SK-N-SH (cell line): ENCODE results near the gene SNX15. TPM values are rescaled to one million over a fixed set of nuclear protein-coding genes. Genes with fewer than 3 reads are reported as not detected.

ENCODE experiments used
- CTCF ChIA-PET: fragments of 300-600, 350-600 bp; formaldehyde crosslinking; extraction: SDS; loops from one replicate; lab custom pipeline; 2021; lab: Yijun Ruan, JAX
- POLR2A ChIA-PET: fragments of 350-600 bp; sonication (Branson Sonifier 250); formaldehyde crosslinking; extraction: SDS; loops from one replicate; lab custom pipeline; 2020; ENCODE audit warnings: antibody characterized with exemption, inconsistent platforms; lab: Yijun Ruan, JAX
- DNase-seq: peaks from one replicate; pipeline ENCODE4 v3.0.0; 2012
- H2AFZ ChIP-seq: fragments of 200-600 bp; sonication (generic); 2 replicates; pipeline ENCODE4 v1.8.1; 2016; ENCODE audit warnings: antibody characterized with exemption, mild to moderate bottlenecking, low read depth
- H3F3A ChIP-seq: fragments of 200-600 bp; sonication (generic); replicated peaks from 2 replicates; pipeline ENCODE3; 2016; ENCODE audit warnings: antibody characterized with exemption, mild to moderate bottlenecking; ENCODE audit not compliant: insufficient read depth
- H3K27ac ChIP-seq, 2 experiments: fragments of 200-500 bp in 1 of 2; fragments of 200-600 bp in 1 of 2; sonication (Bioruptor generic) in 1 of 2; sonication (generic), shearing (Covaris generic) in 1 of 2; 2 replicates each; pipeline versions ENCODE4 v1.5.1 to v1.6.1; 2014 to 2016; ENCODE audit warnings: low read depth in 2 of 2, inconsistent platforms in 1 of 2, low read length in 1 of 2, mild to moderate bottlenecking in 1 of 2, mixed read lengths in 1 of 2
- H3K27me3 ChIP-seq: fragments of 200-600 bp; sonication (generic), shearing (Covaris generic); 2 replicates; pipeline ENCODE4 v1.6.1; 2016; ENCODE audit warnings: mixed run types; ENCODE audit not compliant: insufficient read depth
- H3K36me3 ChIP-seq, 2 experiments: fragments of 200-500 bp in 1 of 2; fragments of 200-600 bp in 1 of 2; sonication (Bioruptor generic) in 1 of 2; sonication (generic) in 1 of 2; replicated peaks in 1 of 2; 2 replicates each; pipeline versions ENCODE3 to v1.5.1; 2014 to 2016; ENCODE audit warnings: low read length in 1 of 2, mild to moderate bottlenecking in 1 of 2; ENCODE audit not compliant: insufficient read depth in 2 of 2, control insufficient read depth in 1 of 2
- H3K4me1 ChIP-seq, 2 experiments: fragments of 200-500 bp in 1 of 2; fragments of 200-600 bp in 1 of 2; sonication (Bioruptor generic) in 1 of 2; sonication (generic), shearing (Covaris generic) in 1 of 2; 2 replicates each; pipeline versions ENCODE4 v1.5.1 to v1.6.1; 2014 to 2016; ENCODE audit warnings: low read depth in 1 of 2, low read length in 1 of 2, mixed run types in 1 of 2; ENCODE audit not compliant: insufficient read depth in 2 of 2, control insufficient read depth in 1 of 2
- H3K4me2 ChIP-seq: fragments of 200-600 bp; sonication (generic), shearing (Covaris generic); 2 replicates; pipeline ENCODE4 v1.6.1; 2017; ENCODE audit warnings: mixed run types
- H3K4me3 ChIP-seq, 2 experiments: fragments of 200-500 bp in 1 of 2; fragments of 200-600 bp in 1 of 2; sonication (Bioruptor generic) in 1 of 2; sonication (generic), shearing (Covaris generic) in 1 of 2; 2 replicates each; pipeline versions ENCODE4 v1.5.1 to v1.8.1; 2014 to 2016; ENCODE audit warnings: low read depth in 2 of 2, inconsistent platforms in 1 of 2, low read length in 1 of 2, mild to moderate bottlenecking in 1 of 2, mixed read lengths in 1 of 2, moderate library complexity in 1 of 2
- H3K79me2 ChIP-seq: fragments of 200-600 bp; sonication (generic); 2 replicates; pipeline ENCODE4 v1.8.1; 2017; ENCODE audit warnings: mild to moderate bottlenecking; ENCODE audit not compliant: insufficient read depth
- H3K9ac ChIP-seq: fragments of 200-600 bp; sonication (generic); 2 replicates; pipeline ENCODE4 v1.6.1; 2017; ENCODE audit warnings: mixed run types
- H3K9me2 ChIP-seq: fragments of 200-600 bp; sonication (generic); 2 replicates; pipeline ENCODE4 v1.6.1; 2017; ENCODE audit warnings: mixed run types
- H3K9me3 ChIP-seq: fragments of 200-600 bp; sonication (generic); 2 replicates; pipeline ENCODE4 v1.6.1; 2017; ENCODE audit warnings: mixed run types, mild to moderate bottlenecking, moderate library complexity
- H4K20me1 ChIP-seq: fragments of 200-600 bp; sonication (generic); 2 replicates; pipeline ENCODE4 v1.6.1; 2017; ENCODE audit warnings: mild to moderate bottlenecking, mixed run types; ENCODE audit not compliant: insufficient read depth
- EP300 ChIP-seq, 2 experiments: IDR thresholded peaks; 2 replicates each; pipeline versions ENCODE4 v1.4.0 to v1.6.1; 2012; ENCODE audit warnings: borderline replicate concordance in 1 of 2, low read depth in 1 of 2, low read length in 1 of 2
- FOSL2 ChIP-seq: IDR thresholded peaks from 2 replicates; pipeline ENCODE4 v1.4.0; 2012; ENCODE audit warnings: low read depth, mild to moderate bottlenecking, moderate library complexity, borderline replicate concordance
- FOXM1 ChIP-seq: IDR thresholded peaks from 2 replicates; pipeline ENCODE4 v1.4.0; 2012; ENCODE audit warnings: low read depth, mild to moderate bottlenecking
- GABPA ChIP-seq: IDR thresholded peaks from 2 replicates; pipeline ENCODE4 v1.4.0; 2012; ENCODE audit warnings: low read depth, mild to moderate bottlenecking
- MEF2A ChIP-seq: IDR thresholded peaks from 2 replicates; pipeline ENCODE4 v1.4.0; 2012; ENCODE audit warnings: low read depth, borderline replicate concordance
- MXI1 ChIP-seq: IDR thresholded peaks from 2 replicates; pipeline ENCODE4 v1.6.1; 2012; ENCODE audit warnings: mild to moderate bottlenecking, low read depth, low read length, improper control_type of control experiment
- NFIC ChIP-seq: IDR thresholded peaks from 2 replicates; pipeline ENCODE4 v1.4.0; 2012; ENCODE audit warnings: borderline replicate concordance
- NRF1 ChIP-seq: IDR thresholded peaks from 2 replicates; pipeline ENCODE4 v1.6.1; 2012; ENCODE audit warnings: low read depth, mild to moderate bottlenecking, low read length
- POLR2AphosphoS5 ChIP-seq: IDR thresholded peaks from 2 replicates; pipeline ENCODE4 v1.6.1; 2012; ENCODE audit warnings: low read depth, low read length
- RXRA ChIP-seq: IDR thresholded peaks from 2 replicates; pipeline ENCODE4 v1.4.0; 2012; ENCODE audit warnings: low read depth, mild to moderate bottlenecking, borderline replicate concordance
- SIN3A ChIP-seq: IDR thresholded peaks from 2 replicates; pipeline ENCODE4 v1.6.1; 2012; ENCODE audit warnings: low read depth, mild to moderate bottlenecking, low read length, moderate library complexity, borderline replicate concordance
- SMC3 ChIP-seq: IDR thresholded peaks from 2 replicates; pipeline ENCODE4 v1.6.1; 2012; ENCODE audit warnings: low read depth, low read length, improper control_type of control experiment
- YY1 ChIP-seq: IDR thresholded peaks from 2 replicates; pipeline ENCODE4 v1.4.0; 2012; ENCODE audit warnings: low read depth, mild to moderate bottlenecking
- WGBS: methylation state at CpG from one replicate; pipeline ENCODE4 v1.1.6; 2017; ENCODE audit warnings: low lambda C conversion rate; 5-methylcytosine and 5-hydroxymethylcytosine counted together
- polyA plus RNA-seq, 3 experiments: library from polyadenylated mRNA; depleted of rRNA; stranded (reverse); fragments of >200 nt; gene quantifications; 2 replicates each; pipeline ENCODE4 v1.2.3, GENCODE V29; 2012
- TF ChIP-seq, protein P1 (sequence below): IDR thresholded peaks from 2 replicates; pipeline ENCODE4; 2012
- TF ChIP-seq, protein P2 (sequence below): IDR thresholded peaks from 2 replicates; pipeline ENCODE4 v1.6.1; 2012; ENCODE audit warnings: mild to moderate bottlenecking, low read depth, low read length, moderate library complexity
- TF ChIP-seq, protein P3 (sequence below): IDR thresholded peaks from 2 replicates; pipeline ENCODE4 v1.4.0; 2012; ENCODE audit warnings: low read depth
- TF ChIP-seq, protein P4 (sequence below): fragments of 150-350 bp; IDR thresholded peaks from 2 replicates; pipeline ENCODE4 v1.6.1; 2017; ENCODE audit warnings: antibody characterized with exemption, low read length, low read depth, borderline replicate concordance

SNX15 gene
- polyA plus RNA-seq, 1 of the 3 experiments (the other 2 are of a cell fraction), result 17.2 TPM

DNA sequence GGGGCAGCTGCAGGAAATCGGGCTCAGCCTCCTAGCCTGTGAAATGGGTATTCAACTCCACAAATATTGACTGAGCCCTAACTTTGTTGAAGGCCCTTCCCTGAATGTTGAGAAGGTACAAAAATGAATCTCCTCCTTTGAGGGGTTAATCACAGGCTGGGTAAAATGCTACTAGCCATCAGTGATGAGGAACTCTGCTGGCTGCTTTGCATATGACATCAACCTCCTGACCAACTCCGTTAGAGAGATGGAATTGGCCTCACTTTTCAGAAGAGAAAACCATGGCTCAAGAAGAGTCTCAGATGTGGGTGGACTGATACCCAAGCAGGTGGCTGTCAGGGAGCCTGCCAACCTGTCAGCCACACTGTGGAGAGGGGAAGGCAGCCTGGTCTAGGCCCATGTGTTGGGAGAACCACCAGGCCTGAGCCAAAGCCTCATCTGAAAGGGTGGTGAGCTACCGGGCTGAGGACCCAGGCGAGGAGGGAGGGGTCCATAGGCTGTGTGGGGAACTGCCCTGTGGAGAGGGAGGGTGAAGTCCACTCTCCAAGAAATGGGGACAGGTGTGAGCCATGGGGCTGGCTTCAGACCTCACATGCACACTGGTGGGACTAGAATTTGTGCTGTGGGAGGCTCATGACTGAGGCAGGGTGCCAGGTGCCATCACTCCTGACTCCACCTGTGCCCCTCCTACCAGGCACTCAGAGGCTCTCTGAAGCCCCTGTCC, 44.8 kb downstream of the SNX15 start:
- Histone ChIP-seq H3K27me3 (no peaks in the 10 kb centered on the region), H3K79me2 (no peaks in the 10 kb centered on the region), H3F3A (peaks cover 2% of the 10 kb centered on the region), H3K4me3 (no peak overlapping the region), H3K36me3 (no peaks in the 10 kb centered on the region), H3K4me2 (no peak overlapping the region), H3K9ac (no peak overlapping the region), H3K4me1 (no peaks in the 10 kb centered on the region), H4K20me1 (no peaks in the 10 kb centered on the region; the same call in 1 of the 2 replicates), H3K9me3 (no peaks in the 10 kb centered on the region), H2AFZ (no peak overlapping the region), H3K9me2 (no peaks in the 10 kb centered on the region), H3K27ac (no peak overlapping the region)
- 68% methylated on average over 2 of the region's 4 CpGs for WGBS
- DNase-seq, result no peak
- no peak for TF ChIP-seq EP300 (IDR thresholded peaks at IDR 0.05; ENCODE audit: borderline replicate concordance in 1 of 2, low read depth in 1 of 2, low read length in 1 of 2)
- TF ChIP-seq NFIC, result no peak
- TF ChIP-seq, protein P1, sequence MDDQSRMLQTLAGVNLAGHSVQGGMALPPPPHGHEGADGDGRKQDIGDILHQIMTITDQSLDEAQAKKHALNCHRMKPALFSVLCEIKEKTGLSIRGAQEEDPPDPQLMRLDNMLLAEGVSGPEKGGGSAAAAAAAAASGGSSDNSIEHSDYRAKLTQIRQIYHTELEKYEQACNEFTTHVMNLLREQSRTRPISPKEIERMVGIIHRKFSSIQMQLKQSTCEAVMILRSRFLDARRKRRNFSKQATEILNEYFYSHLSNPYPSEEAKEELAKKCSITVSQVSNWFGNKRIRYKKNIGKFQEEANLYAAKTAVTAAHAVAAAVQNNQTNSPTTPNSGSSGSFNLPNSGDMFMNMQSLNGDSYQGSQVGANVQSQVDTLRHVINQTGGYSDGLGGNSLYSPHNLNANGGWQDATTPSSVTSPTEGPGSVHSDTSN, result no peak
- TF ChIP-seq FOSL2, result no peak
- TF ChIP-seq, protein P2, sequence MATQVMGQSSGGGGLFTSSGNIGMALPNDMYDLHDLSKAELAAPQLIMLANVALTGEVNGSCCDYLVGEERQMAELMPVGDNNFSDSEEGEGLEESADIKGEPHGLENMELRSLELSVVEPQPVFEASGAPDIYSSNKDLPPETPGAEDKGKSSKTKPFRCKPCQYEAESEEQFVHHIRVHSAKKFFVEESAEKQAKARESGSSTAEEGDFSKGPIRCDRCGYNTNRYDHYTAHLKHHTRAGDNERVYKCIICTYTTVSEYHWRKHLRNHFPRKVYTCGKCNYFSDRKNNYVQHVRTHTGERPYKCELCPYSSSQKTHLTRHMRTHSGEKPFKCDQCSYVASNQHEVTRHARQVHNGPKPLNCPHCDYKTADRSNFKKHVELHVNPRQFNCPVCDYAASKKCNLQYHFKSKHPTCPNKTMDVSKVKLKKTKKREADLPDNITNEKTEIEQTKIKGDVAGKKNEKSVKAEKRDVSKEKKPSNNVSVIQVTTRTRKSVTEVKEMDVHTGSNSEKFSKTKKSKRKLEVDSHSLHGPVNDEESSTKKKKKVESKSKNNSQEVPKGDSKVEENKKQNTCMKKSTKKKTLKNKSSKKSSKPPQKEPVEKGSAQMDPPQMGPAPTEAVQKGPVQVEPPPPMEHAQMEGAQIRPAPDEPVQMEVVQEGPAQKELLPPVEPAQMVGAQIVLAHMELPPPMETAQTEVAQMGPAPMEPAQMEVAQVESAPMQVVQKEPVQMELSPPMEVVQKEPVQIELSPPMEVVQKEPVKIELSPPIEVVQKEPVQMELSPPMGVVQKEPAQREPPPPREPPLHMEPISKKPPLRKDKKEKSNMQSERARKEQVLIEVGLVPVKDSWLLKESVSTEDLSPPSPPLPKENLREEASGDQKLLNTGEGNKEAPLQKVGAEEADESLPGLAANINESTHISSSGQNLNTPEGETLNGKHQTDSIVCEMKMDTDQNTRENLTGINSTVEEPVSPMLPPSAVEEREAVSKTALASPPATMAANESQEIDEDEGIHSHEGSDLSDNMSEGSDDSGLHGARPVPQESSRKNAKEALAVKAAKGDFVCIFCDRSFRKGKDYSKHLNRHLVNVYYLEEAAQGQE, result no peak
- TF ChIP-seq MEF2A, result no peak
- no peak for TF ChIP-seq FOXM1
- TF ChIP-seq, protein P3, sequence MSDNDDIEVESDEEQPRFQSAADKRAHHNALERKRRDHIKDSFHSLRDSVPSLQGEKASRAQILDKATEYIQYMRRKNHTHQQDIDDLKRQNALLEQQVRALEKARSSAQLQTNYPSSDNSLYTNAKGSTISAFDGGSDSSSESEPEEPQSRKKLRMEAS, result no peak
- TF ChIP-seq SMC3, result no peak
- POLR2A ChIA-PET, result no interaction called here
- CTCF ChIA-PET, result interaction anchor here (1.3 kb wide), 1 partner anchor 58 kb away, joined by 3 read pairs; the partner anchor contains the start of gene ARL2

DNA sequence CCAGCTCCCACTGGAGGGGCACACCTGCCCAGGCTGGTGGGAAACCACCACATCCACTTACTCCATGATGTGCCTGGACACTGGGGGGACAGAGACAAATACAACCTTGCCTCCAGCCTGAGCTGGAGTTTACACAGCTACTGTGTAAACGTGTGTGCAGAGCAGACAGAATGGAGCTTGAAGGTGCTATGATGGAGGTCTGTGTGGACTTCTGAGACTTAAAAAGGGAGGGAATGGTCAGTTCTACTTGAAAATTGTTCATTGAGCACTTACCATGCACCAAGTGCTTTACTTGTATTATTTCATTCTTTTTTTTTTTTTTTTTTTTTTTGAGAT, 45.4 kb downstream of the SNX15 start:
- CTCF ChIA-PET, result interaction anchor here (1.3 kb wide), 1 partner anchor 58 kb away, joined by 3 read pairs; the partner anchor contains the start of gene ARL2
- H2AFZ ChIP-seq, result no peak overlapping the region
- DNase-seq, result no peak
- H3K27ac ChIP-seq, result no peak overlapping the region
- H3K27me3 ChIP-seq, result no peaks in the 10 kb centered on the region
- no peak overlapping the region for H3K9ac ChIP-seq
- H3K9me3 ChIP-seq, result no peaks in the 10 kb centered on the region
- 79% methylated on average over 1 of the region's 1 CpG for WGBS
- no peaks in the 10 kb centered on the region for H3K36me3 ChIP-seq
- H3K79me2 ChIP-seq, result peaks cover 3% of the 10 kb centered on the region; the same call in 1 of the 2 replicates
- no peak overlapping the region for H3K4me3 ChIP-seq
- peaks cover 7% of the 10 kb centered on the region for H3F3A ChIP-seq
- POLR2A ChIA-PET, result no interaction called here
- no peaks in the 10 kb centered on the region for H3K4me1 ChIP-seq
- no peak overlapping the region for H3K4me2 ChIP-seq
- H4K20me1 ChIP-seq, result no peaks in the 10 kb centered on the region; the same call in 1 of the 2 replicates
- no peaks in the 10 kb centered on the region for H3K9me2 ChIP-seq
- TF ChIP-seq POLR2AphosphoS5, result no peak
- no peak for TF ChIP-seq GABPA
- TF ChIP-seq RXRA, result no peak
- TF ChIP-seq, protein P4, sequence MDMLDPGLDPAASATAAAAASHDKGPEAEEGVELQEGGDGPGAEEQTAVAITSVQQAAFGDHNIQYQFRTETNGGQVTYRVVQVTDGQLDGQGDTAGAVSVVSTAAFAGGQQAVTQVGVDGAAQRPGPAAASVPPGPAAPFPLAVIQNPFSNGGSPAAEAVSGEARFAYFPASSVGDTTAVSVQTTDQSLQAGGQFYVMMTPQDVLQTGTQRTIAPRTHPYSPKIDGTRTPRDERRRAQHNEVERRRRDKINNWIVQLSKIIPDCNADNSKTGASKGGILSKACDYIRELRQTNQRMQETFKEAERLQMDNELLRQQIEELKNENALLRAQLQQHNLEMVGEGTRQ, result no peak
- no peak for TF ChIP-seq YY1
- TF ChIP-seq NRF1, result no peak
- TF ChIP-seq SMC3, result no peak
- no peak for TF ChIP-seq MEF2A
- no peak for TF ChIP-seq MXI1
- no peak for TF ChIP-seq SIN3A
- no peak for TF ChIP-seq FOXM1
- TF ChIP-seq, protein P1, result no peak
